Tracheal epithelial cell (primary cell): ENCODE results near the gene TAS2R10. TPM values are rescaled to one million over a fixed set of nuclear protein-coding genes. Genes with fewer than 3 reads are reported as not detected.

ENCODE experiments used
- total RNA-seq: library from RNA; depleted of rRNA; stranded (reverse); fragments of >200 nt; gene quantifications from 2 replicates; pipeline ENCODE4 v1.2.1, GENCODE V29; 2014

TAS2R10 gene, protein sequence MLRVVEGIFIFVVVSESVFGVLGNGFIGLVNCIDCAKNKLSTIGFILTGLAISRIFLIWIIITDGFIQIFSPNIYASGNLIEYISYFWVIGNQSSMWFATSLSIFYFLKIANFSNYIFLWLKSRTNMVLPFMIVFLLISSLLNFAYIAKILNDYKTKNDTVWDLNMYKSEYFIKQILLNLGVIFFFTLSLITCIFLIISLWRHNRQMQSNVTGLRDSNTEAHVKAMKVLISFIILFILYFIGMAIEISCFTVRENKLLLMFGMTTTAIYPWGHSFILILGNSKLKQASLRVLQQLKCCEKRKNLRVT
- total RNA-seq, result 0.21 and 0.24 TPM in 2 replicates

DNA sequence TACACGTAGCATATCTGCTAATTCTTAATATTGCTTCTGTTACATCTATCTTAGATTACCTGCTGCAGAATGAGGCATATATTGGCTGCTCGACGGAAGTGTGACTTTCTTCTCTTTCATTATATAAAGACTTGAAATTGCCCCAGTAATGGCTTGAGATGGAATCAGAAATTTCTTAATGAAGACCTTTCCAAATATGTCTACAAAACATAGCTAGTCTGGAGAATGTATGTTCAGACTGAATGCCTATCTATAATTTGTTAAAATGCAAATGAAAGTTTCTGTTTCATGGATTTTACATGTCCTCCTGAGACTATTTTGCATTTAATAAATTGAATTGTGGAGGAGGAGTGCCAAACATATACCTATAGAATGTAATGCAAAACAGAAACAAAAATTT is at the start of gene TAS2R10:
Gene TAS2R10, minus strand, starts transcription at position 101 of the 400 bp plus-strand sequence. Its CDS starts 89 bp downstream, at position 12.

DNA sequence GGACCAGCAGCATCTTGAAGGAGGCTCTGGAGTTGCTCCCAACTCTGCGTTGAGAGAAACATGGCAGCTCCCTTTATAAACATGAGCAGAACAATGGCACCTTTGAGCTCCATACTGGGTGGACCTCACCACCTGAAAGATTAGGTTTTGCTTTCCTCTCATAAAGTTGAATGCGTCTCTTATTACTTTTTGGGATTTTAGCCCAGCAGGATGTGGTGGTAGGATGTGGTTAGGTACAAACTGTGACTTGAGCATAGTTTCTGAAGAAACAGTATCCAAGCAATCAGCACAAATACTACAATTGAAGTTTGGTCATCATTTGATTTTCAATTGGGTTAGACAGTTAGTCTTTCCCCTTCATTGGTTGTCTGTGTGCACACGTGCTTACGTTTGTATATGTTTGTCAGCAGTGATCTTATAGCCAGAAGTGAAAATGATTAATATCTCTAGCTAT is 23.3 kb upstream of the TAS2R10 start, which contains the start of gene PRR4:
Gene PRR4, minus strand, starts transcription at position 51 of the 454 bp plus-strand sequence. Its CDS starts 38 bp downstream, at position 13.

DNA sequence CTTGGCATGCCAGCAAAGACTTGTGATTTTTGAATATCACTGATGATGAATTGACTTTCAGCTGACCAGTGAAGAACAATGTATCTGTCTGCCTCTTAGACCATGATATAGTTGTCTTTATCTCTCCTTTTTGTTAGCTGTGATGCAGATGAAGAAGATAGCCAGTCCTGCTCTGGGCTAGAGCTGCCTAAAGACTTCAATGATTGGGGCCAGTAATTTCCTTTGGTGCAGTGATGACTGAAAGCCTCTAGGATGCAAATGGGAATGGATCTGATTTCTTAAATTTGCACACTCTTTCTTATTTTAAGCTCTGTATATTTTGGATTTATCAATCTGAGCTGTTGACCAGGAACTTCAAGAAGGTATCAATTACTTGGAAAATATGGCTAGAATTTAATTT is 16.1 kb downstream of the TAS2R10 start, which contains the start of gene TAS2R9:
Gene TAS2R9, minus strand, starts transcription at position 101 of the 400 bp plus-strand sequence. Its CDS starts 93 bp downstream, at position 8.

DNA sequence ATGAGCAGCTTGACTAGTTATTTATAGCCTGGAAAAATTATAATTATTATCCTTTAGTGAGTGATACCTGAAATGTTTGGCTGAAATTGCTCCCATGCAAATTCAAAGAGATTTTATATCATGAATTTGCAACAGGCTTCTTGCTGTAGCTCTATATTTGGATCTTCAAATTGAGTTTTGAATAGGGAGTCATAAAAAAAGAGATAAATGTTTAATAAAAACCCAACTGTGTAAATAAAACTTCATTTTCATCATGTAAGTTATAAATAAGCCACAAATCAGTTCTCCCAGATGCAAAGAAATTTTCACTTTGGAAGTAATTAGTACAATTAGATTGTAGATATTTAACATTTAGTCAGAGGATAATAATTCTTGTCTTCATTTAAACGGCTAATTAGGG is 19.0 kb downstream of the TAS2R10 start, which contains the start of gene TAS2R8:
Gene TAS2R8, minus strand, starts transcription at position 101 of the 400 bp plus-strand sequence. CDS start 306 bp downstream, outside the sequence.

DNA sequence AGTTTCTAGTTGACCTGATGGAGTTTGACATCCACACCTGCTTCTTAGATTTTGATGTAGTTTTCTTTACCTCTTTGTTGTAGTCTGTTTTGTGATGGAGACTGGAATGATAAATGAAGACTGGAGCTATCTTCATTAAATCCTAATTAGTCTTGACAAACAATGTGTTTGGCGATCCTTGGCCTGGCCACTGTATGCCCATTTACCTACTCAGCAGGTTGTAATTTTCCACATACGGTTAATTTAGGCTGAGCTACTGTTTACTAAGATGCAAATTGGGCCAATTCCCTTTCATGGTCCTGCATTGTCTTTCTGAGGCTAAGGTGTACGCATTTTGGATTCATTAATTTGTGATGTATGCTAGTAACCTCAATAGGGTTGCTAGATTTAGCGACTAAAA is 23.6 kb downstream of the TAS2R10 start, which contains the start of gene TAS2R7:
Gene TAS2R7, minus strand, starts transcription at position 41 of the 400 bp plus-strand sequence. CDS start 57 bp downstream, outside the sequence.

Other genes with a start within 250 kb of the TAS2R10 start
- gene MAGOHB, start 212.7 kb downstream of the TAS2R10 start, total RNA-seq, result 6.6 and 8.7 TPM in 2 replicates
- 1.3 and 5.1 TPM in 2 replicates for gene STYK1, start 152.3 kb downstream of the TAS2R10 start, total RNA-seq
- gene YBX3, start 103.0 kb downstream of the TAS2R10 start, total RNA-seq, result 136 and 147 TPM in 2 replicates
- gene TAS2R7, start 23.7 kb downstream of the TAS2R10 start, total RNA-seq, result not detected in 2 replicates
- not detected in 2 replicates for gene TAS2R8, start 19.1 kb downstream of the TAS2R10 start, total RNA-seq
- not detected in 2 replicates for gene TAS2R9, start 16.2 kb downstream of the TAS2R10 start, total RNA-seq
- 0.64 TPM in 1 of 2 replicates, not detected in the other for gene PRR4, start 23.1 kb upstream of the TAS2R10 start, total RNA-seq
- 3.4 and 4.3 TPM in 2 replicates for gene PRH1, start 57.9 kb upstream of the TAS2R10 start, total RNA-seq
- gene TAS2R13, start 83.2 kb upstream of the TAS2R10 start, total RNA-seq, result 0.48 and 0.64 TPM in 2 replicates
- not detected in 2 replicates for gene PRH2, start 102.9 kb upstream of the TAS2R10 start, total RNA-seq
- gene TAS2R14, start 112.9 kb upstream of the TAS2R10 start, total RNA-seq, result 0.96 and 1.9 TPM in 2 replicates
- gene TAS2R50, start 160.6 kb upstream of the TAS2R10 start, total RNA-seq, result 0.85 and 0.96 TPM in 2 replicates
- 0.64 and 0.96 TPM in 2 replicates for gene TAS2R20, start 171.9 kb upstream of the TAS2R10 start, total RNA-seq
- gene TAS2R19, start 196.3 kb upstream of the TAS2R10 start, total RNA-seq, result 0.43 and 1.2 TPM in 2 replicates
- gene TAS2R31, start 205.0 kb upstream of the TAS2R10 start, total RNA-seq, result 1.2 TPM in 1 of 2 replicates, not detected in the other
- gene TAS2R46, start 235.9 kb upstream of the TAS2R10 start, total RNA-seq, result 0.85 and 0.96 TPM in 2 replicates